Spleen (tissue), 7 donors: ENCODE data around the gene ZDHHC14.

Experiments
- POLR2A ChIP-seq, 3 donors: fragments of 450-650 bp; IDR thresholded peaks; one replicate each; pipeline ENCODE4 v1.5.1; 2017; ENCODE audit warnings: antibody characterized with exemption in 3 of 3, mild to moderate bottlenecking in 1 of 3
- TF ChIP-seq, protein P1 (sequence below), 11 experiments: fragments of 200-600 bp in 7 of 11; fragments of 450-650 bp in 4 of 11; sonication (generic) in 4 of 11; IDR thresholded peaks in 8 of 11; conservative IDR thresholded peaks in 3 of 11; 1 replicate in 7 of 11; 2 replicates in 4 of 11; pipeline versions ENCODE4 v1.4.0 to v1.8.0; 2016 to 2021; ENCODE audit warnings: antibody characterized with exemption in 11 of 11, inconsistent platforms in 4 of 11, mild to moderate bottlenecking in 1 of 11
- donor health status: DM: no; HTN: no; CAD: no; lungs with moderate emphysema.
- donor health status: DM: no; HTN: no; CAD: no.
- donor health status: DM: no; HTN: no; CAD: no.

DNA sequence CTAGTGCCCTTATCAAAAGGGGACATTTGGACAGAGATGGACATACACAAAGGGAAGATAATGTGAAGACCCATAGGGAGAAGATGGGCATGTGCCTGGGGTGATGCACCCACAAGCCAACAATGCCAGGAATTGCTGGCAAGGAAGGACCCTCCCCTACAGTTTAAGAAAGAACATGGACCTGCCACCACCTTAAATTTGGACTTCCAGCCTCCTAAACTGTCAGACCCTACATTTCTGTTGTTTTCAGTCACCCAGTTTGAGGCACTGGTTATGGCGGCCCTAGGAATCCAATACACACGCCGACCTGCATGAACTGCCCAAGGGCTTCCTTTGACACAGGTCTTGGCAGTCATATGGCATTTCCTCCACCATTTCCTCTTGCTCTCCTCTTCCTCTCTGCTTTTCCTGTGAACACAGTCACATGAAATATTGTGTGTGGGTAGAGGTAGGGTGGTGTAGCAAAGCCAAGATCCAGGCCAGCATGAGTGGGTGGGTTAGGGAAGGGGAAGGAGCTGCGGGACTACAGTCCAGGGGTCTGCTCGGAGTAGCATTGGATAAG is 115.6 kb downstream of the ZDHHC14 start:
- TF ChIP-seq, protein P1, sequence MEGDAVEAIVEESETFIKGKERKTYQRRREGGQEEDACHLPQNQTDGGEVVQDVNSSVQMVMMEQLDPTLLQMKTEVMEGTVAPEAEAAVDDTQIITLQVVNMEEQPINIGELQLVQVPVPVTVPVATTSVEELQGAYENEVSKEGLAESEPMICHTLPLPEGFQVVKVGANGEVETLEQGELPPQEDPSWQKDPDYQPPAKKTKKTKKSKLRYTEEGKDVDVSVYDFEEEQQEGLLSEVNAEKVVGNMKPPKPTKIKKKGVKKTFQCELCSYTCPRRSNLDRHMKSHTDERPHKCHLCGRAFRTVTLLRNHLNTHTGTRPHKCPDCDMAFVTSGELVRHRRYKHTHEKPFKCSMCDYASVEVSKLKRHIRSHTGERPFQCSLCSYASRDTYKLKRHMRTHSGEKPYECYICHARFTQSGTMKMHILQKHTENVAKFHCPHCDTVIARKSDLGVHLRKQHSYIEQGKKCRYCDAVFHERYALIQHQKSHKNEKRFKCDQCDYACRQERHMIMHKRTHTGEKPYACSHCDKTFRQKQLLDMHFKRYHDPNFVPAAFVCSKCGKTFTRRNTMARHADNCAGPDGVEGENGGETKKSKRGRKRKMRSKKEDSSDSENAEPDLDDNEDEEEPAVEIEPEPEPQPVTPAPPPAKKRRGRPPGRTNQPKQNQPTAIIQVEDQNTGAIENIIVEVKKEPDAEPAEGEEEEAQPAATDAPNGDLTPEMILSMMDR (IDR thresholded peaks at IDR 0.05 in 8 of 11, conservative IDR thresholded peaks at IDR 0.05 in 3 of 11) = no peak
- TF ChIP-seq POLR2A (IDR thresholded peaks at IDR 0.05) = no peak
